ENCODE data around the gene TTC28. TPM values are rescaled to one million over a fixed set of nuclear protein-coding genes. Genes with fewer than 3 reads are reported as not detected.
A peak's percentile ranks its signal among the peaks of the same experiment; 100 is the strongest.

Gene TTC28
- total and polyA plus RNA-seq, 10 of the 15 experiments (the other 5 are each of a cell fraction or from before 2014, with no cell fraction given): 0.15 to 8.4 (median 1.4) TPM

DNA sequence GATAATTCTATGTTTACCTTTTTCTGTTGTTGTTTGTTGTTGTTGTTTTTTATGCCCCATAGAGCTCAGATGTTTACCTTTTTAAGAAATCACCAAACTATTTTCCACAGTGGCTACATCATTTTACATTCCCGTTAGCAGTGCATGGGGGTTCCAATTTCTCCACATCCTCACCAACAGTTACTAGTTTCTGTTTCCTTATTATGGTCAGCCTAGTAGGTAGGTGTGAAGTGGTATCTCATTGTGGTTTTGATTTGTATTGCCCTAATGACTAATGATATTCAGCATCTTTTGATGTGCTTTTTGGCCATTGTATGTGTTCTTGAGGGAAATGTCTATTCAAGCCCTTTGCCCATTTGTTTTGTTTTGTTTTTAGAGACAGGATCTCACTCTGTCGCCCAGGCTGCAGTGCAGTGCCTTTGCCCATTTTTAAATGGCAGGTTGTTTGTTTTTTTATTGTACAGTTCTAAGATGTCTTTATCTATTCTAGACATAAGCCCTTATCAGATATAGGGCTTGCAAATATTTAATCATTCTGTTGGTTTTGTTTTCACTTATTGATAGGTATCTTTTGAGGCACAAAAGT, 34.5 kb upstream of the TTC28 start (continued):
- TF ChIP-seq, protein P1, sequence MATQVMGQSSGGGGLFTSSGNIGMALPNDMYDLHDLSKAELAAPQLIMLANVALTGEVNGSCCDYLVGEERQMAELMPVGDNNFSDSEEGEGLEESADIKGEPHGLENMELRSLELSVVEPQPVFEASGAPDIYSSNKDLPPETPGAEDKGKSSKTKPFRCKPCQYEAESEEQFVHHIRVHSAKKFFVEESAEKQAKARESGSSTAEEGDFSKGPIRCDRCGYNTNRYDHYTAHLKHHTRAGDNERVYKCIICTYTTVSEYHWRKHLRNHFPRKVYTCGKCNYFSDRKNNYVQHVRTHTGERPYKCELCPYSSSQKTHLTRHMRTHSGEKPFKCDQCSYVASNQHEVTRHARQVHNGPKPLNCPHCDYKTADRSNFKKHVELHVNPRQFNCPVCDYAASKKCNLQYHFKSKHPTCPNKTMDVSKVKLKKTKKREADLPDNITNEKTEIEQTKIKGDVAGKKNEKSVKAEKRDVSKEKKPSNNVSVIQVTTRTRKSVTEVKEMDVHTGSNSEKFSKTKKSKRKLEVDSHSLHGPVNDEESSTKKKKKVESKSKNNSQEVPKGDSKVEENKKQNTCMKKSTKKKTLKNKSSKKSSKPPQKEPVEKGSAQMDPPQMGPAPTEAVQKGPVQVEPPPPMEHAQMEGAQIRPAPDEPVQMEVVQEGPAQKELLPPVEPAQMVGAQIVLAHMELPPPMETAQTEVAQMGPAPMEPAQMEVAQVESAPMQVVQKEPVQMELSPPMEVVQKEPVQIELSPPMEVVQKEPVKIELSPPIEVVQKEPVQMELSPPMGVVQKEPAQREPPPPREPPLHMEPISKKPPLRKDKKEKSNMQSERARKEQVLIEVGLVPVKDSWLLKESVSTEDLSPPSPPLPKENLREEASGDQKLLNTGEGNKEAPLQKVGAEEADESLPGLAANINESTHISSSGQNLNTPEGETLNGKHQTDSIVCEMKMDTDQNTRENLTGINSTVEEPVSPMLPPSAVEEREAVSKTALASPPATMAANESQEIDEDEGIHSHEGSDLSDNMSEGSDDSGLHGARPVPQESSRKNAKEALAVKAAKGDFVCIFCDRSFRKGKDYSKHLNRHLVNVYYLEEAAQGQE (IDR thresholded peaks at IDR 0.05; ENCODE audit: low read depth, low read length): no peak
- TF ChIP-seq, protein P2, sequence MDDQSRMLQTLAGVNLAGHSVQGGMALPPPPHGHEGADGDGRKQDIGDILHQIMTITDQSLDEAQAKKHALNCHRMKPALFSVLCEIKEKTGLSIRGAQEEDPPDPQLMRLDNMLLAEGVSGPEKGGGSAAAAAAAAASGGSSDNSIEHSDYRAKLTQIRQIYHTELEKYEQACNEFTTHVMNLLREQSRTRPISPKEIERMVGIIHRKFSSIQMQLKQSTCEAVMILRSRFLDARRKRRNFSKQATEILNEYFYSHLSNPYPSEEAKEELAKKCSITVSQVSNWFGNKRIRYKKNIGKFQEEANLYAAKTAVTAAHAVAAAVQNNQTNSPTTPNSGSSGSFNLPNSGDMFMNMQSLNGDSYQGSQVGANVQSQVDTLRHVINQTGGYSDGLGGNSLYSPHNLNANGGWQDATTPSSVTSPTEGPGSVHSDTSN (IDR thresholded peaks at IDR 0.05; ENCODE audit: insufficient replicate concordance, low read depth, low read length): no peak
- TF ChIP-seq KAT2A (conservative IDR thresholded peaks at IDR 0.05; ENCODE audit: control insufficient read depth, low read depth, low read length) (no peak), RUNX3 (IDR thresholded peaks at IDR 0.05; ENCODE audit: low read length) (peak; percentile 70; the same call in 1 of the 2 replicates), ZNF24 (IDR thresholded peaks at IDR 0.05) (no peak), BACH1 (IDR thresholded peaks at IDR 0.05; ENCODE audit: borderline replicate concordance) (no peak), SUZ12 (IDR thresholded peaks at IDR 0.05; ENCODE audit: unreplicated experiment) (no peak), CREB1 (IDR thresholded peaks at IDR 0.05; ENCODE audit: low read depth) (no peak), HDAC2 (IDR thresholded peaks at IDR 0.05) (no peak), TCF3 (IDR thresholded peaks at IDR 0.05; ENCODE audit: borderline replicate concordance, insufficient read depth, low read depth, low read length) (no peak), POU2F2 (IDR thresholded peaks at IDR 0.05; ENCODE audit: borderline replicate concordance, low read depth, low read length) (no peak), CBX5 (IDR thresholded peaks at IDR 0.05; ENCODE audit: low read depth) (no peak), RAD21 (IDR thresholded peaks at IDR 0.05; ENCODE audit: insufficient read depth, low read depth, low read length) (no peak)
- TF ChIP-seq, protein P3, sequence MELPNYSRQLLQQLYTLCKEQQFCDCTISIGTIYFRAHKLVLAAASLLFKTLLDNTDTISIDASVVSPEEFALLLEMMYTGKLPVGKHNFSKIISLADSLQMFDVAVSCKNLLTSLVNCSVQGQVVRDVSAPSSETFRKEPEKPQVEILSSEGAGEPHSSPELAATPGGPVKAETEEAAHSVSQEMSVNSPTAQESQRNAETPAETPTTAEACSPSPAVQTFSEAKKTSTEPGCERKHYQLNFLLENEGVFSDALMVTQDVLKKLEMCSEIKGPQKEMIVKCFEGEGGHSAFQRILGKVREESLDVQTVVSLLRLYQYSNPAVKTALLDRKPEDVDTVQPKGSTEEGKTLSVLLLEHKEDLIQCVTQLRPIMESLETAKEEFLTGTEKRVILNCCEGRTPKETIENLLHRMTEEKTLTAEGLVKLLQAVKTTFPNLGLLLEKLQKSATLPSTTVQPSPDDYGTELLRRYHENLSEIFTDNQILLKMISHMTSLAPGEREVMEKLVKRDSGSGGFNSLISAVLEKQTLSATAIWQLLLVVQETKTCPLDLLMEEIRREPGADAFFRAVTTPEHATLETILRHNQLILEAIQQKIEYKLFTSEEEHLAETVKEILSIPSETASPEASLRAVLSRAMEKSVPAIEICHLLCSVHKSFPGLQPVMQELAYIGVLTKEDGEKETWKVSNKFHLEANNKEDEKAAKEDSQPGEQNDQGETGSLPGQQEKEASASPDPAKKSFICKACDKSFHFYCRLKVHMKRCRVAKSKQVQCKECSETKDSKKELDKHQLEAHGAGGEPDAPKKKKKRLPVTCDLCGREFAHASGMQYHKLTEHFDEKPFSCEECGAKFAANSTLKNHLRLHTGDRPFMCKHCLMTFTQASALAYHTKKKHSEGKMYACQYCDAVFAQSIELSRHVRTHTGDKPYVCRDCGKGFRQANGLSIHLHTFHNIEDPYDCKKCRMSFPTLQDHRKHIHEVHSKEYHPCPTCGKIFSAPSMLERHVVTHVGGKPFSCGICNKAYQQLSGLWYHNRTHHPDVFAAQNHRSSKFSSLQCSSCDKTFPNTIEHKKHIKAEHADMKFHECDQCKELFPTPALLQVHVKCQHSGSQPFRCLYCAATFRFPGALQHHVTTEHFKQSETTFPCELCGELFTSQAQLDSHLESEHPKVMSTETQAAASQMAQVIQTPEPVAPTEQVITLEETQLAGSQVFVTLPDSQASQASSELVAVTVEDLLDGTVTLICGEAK (IDR thresholded peaks at IDR 0.05; ENCODE audit: borderline replicate concordance): no peak
- TF ChIP-seq, protein P4, sequence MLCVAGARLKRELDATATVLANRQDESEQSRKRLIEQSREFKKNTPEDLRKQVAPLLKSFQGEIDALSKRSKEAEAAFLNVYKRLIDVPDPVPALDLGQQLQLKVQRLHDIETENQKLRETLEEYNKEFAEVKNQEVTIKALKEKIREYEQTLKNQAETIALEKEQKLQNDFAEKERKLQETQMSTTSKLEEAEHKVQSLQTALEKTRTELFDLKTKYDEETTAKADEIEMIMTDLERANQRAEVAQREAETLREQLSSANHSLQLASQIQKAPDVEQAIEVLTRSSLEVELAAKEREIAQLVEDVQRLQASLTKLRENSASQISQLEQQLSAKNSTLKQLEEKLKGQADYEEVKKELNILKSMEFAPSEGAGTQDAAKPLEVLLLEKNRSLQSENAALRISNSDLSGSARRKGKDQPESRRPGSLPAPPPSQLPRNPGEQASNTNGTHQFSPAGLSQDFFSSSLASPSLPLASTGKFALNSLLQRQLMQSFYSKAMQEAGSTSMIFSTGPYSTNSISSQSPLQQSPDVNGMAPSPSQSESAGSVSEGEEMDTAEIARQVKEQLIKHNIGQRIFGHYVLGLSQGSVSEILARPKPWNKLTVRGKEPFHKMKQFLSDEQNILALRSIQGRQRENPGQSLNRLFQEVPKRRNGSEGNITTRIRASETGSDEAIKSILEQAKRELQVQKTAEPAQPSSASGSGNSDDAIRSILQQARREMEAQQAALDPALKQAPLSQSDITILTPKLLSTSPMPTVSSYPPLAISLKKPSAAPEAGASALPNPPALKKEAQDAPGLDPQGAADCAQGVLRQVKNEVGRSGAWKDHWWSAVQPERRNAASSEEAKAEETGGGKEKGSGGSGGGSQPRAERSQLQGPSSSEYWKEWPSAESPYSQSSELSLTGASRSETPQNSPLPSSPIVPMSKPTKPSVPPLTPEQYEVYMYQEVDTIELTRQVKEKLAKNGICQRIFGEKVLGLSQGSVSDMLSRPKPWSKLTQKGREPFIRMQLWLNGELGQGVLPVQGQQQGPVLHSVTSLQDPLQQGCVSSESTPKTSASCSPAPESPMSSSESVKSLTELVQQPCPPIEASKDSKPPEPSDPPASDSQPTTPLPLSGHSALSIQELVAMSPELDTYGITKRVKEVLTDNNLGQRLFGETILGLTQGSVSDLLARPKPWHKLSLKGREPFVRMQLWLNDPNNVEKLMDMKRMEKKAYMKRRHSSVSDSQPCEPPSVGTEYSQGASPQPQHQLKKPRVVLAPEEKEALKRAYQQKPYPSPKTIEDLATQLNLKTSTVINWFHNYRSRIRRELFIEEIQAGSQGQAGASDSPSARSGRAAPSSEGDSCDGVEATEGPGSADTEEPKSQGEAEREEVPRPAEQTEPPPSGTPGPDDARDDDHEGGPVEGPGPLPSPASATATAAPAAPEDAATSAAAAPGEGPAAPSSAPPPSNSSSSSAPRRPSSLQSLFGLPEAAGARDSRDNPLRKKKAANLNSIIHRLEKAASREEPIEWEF (IDR thresholded peaks at IDR 0.05; ENCODE audit: insufficient replicate concordance, low read depth, low read length): no peak

Data from GM12878 (cell line).